AG10803 (cell line): ENCODE results near the gene LMAN2.
A peak's percentile ranks its signal among the peaks of the same experiment; 100 is the strongest.

Source experiments
- DNase-seq: peaks from one replicate; pipeline ENCODE4 v3.0.0; 2010; ENCODE audit warnings: low read depth
- H3K4me3 ChIP-seq: 2 replicates; pipeline ENCODE4 v1.5.1; 2011; ENCODE audit warnings: mild to moderate bottlenecking, low read length, control low read depth
- TF ChIP-seq, protein P1 (sequence below): conservative IDR thresholded peaks from 2 replicates; pipeline ENCODE4 v1.5.1; 2011; ENCODE audit warnings: mild to moderate bottlenecking, low read length, control low read depth, inconsistent platforms

The LMAN2 gene, protein sequence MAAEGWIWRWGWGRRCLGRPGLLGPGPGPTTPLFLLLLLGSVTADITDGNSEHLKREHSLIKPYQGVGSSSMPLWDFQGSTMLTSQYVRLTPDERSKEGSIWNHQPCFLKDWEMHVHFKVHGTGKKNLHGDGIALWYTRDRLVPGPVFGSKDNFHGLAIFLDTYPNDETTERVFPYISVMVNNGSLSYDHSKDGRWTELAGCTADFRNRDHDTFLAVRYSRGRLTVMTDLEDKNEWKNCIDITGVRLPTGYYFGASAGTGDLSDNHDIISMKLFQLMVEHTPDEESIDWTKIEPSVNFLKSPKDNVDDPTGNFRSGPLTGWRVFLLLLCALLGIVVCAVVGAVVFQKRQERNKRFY

DNA sequence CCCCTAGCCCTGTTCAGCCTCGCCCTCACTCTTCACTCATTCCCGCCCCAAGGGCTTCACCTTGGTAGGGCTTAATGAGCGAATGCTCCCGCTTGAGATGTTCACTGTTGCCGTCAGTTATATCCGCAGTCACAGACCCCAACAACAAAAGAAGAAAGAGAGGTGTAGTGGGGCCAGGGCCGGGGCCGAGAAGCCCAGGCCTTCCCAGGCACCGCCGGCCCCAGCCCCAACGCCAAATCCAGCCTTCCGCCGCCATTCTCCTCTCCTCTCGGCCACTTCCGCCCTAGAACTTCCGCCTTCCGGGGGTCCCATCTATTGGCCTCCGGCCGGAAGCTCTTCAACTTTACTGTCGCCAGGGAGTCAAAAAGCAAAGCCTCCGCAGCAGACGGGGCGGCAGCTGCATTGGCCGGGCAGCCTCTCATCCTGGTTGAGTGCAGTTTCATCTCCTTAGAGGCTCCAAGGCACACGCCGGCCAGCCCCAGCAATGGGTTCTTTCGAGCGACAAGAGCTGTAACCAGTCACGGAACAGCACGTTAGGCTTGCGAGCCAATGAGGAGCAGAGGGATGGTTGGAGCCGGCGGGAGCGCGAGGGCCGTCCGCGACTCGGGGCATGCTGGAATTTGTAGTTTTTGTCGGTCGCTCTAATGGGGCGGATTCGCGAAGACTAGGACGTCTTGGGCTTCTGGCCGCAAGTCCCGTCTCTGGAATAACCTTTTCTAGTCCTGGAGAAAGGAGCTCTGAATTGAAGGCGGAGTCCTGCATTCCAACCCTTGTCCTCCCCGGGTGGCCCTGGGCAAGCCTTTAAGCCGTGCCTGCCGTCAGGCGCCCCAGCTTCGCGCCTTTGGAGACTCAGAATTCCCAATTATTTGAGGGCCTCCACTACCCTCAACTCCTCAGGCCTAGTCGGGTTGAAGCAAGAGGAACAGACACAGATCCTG lies at the start of gene LMAN2:
TSS of gene LMAN2 (minus strand) at position 277 of the 938 bp plus-strand sequence. CDS start at position 256, 21 bp downstream.
- peak; percentile 97 for DNase-seq
- TF ChIP-seq, protein P1, sequence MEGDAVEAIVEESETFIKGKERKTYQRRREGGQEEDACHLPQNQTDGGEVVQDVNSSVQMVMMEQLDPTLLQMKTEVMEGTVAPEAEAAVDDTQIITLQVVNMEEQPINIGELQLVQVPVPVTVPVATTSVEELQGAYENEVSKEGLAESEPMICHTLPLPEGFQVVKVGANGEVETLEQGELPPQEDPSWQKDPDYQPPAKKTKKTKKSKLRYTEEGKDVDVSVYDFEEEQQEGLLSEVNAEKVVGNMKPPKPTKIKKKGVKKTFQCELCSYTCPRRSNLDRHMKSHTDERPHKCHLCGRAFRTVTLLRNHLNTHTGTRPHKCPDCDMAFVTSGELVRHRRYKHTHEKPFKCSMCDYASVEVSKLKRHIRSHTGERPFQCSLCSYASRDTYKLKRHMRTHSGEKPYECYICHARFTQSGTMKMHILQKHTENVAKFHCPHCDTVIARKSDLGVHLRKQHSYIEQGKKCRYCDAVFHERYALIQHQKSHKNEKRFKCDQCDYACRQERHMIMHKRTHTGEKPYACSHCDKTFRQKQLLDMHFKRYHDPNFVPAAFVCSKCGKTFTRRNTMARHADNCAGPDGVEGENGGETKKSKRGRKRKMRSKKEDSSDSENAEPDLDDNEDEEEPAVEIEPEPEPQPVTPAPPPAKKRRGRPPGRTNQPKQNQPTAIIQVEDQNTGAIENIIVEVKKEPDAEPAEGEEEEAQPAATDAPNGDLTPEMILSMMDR = no peak
- peak within 1 kb of the TSS; percentile 100 for H3K4me3 ChIP-seq

DNA sequence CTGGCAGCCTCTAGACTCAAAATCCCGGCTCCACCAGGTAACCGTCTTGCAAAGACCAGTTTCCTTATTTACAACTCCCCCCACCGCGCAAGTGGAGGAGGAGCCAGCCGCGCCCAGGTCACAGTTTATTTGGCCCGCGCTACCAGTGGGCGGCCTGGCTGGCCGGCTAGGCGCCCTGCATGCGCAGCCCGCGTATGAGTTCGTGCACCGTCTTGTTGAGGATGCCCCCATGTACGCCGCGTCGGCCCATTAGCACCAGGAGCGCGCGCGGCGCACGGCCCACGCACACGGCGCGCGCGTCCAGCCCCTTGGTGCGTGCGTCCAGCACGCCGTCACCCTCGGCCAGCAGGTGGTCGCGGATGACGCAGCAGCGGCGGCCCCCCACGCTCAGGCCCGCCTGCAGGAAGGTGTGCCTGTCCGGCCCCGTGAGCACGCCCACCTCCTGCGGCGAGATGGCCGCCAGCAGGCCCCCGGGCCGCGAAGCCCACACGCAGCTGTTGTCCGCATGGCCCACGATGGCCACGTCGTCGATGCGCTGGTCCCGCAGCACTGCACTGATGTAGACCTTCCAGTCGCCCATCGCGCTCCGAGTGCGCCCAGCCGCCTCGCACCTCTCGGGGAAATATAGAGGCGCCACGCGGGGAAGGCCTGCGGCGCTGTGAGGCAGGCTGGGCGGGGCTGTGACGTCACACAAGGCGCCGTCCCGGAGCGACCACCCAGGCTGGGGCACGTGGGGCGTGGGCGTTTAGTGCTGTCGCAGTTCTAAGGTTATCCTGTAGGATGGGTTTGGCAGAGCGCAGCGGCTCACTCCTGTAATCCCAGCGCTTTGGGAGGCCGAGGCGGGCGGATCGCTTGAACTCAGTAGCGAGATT lies 48.8 kb upstream of the LMAN2 start, which contains the start of gene PFN3:
TSS of gene PFN3 (minus strand) at position 665 of the 872 bp plus-strand sequence. CDS start at position 580, 85 bp downstream.
- peak; percentile 8 for DNase-seq
- no peak within 1 kb of the TSS for H3K4me3 ChIP-seq
- TF ChIP-seq, protein P1 = no peak

DNA sequence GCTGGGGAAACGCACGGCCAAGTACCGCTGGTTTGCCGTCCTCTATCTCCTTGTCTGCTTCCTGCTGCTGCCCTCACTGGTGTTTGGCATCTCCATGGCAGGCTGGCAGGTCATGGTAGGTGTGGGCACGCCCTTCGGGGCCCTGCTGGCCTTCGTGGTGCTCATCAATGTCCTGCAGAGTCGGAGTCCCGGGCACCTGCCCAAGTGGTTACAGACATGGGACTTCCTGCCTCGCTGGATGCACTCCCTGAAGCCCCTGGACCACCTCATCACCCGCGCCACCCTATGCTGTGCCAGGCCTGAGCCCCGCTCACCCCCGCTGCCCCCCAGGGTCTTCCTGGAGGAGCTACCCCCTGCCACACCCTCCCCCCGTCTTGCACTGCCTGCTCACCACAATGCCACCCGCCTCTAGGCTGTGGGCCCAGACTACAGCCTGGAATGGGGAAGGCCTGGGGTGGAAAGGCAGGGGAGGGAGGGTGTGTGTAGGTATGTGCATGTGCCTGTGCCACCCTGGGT lies 46.5 kb upstream of the LMAN2 start:
- no peak for DNase-seq
- TF ChIP-seq, protein P1 = no peak
- H3K4me3 ChIP-seq = no peak overlapping the region

DNA sequence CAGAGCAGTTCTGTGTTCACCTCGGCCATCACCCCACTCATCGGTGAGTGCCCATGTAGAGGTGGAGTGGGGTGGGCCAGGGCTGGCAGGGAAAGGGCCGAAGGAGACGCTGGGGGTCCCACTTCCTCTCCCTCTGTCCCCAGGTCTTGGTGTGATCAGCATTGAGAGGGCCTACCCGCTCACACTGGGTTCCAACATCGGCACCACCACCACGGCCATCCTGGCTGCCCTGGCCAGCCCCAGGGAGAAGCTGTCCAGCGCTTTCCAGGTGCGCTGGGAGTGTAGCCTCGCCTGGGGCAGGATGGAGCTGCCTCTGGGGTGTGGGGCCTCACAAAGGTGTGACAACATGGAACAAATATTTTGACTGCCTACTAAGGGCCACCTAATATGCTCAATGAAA lies 45.3 kb upstream of the LMAN2 start:
- no peak overlapping the region for H3K4me3 ChIP-seq
- DNase-seq = no peak
- TF ChIP-seq, protein P1 = no peak

DNA sequence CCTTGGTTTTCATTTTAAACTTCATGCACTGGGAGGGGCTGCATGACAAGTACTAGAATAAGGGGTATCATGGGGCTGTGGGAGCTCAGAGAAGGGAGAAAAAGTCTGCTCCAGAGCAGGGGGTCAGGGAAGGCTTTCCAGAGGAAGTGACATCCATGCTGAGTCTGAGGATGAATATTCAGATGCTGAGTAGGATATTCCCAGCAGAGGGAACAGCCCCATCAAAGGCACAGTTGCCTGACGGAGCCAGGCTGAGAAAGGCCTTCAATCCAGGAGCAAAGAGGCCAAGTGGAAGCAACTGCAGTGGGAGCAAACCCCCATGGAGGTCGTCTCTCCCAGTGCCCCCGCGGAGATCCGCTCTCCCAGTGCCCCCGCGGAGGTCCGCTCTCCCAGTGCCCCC lies 44.6 kb upstream of the LMAN2 start:
- DNase-seq = no peak

DNA sequence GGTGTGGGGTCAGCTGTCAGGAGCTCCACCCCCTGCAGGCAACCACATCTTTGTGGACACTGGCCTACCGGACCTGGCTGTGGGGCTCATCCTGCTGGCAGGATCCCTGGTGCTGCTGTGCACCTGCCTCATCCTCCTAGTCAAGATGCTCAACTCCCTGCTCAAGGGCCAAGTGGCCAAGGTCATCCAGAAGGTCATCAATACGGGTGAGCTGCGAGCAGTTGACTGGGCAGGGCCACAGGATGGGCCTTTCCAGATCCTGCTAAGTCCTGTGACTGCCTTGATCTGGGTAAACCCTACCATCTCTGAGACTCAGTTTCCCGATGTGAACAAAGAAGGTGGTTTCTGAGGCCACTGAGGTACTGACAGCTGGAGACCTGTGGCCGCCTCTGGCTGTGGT lies 42.5 kb upstream of the LMAN2 start:
- DNase-seq = no peak
- TF ChIP-seq, protein P1 = no peak
- no peak overlapping the region for H3K4me3 ChIP-seq

More for the DNA sequence above, 44.6 kb upstream of the LMAN2 start:
- H3K4me3 ChIP-seq = no peak overlapping the region
- TF ChIP-seq, protein P1 = no peak
